ENCODE data around the gene HIGD1A.

The HIGD1A gene

GRCh38 chr3:42850263-42850662 lies 46.0 kb upstream of the HIGD1A start:
- in situ Hi-C loops (cut with HindIII; ENCODE audit: low pct_ligation_motif_present, low sequenced_read_pairs) = no loop called here
- no peak for TF ChIP-seq CTCF (IDR thresholded peaks at IDR 0.05; ENCODE audit: low read depth, low read length, missing control alignments)
- Histone ChIP-seq H3K4me3 (ENCODE audit: low read depth, low read length) (no peak overlapping the region), H3K27me3 (replicated peaks) (no peaks in the 10 kb centered on the region), H3K36me3 (replicated peaks) (no peaks in the 10 kb centered on the region), H3K27ac (no peak overlapping the region)
- DNase-seq = no peak

- DNase-seq = no peak
- Histone ChIP-seq H3K27ac (no peak overlapping the region), H3K27me3 (replicated peaks) (no peaks in the 10 kb centered on the region), H3K36me3 (replicated peaks) (no peaks in the 10 kb centered on the region), H3K4me3 (ENCODE audit: low read depth, low read length) (no peak overlapping the region)
- in situ Hi-C loops (cut with HindIII; ENCODE audit: low pct_ligation_motif_present, low sequenced_read_pairs) = no loop called here
- no peak for TF ChIP-seq CTCF (IDR thresholded peaks at IDR 0.05; ENCODE audit: low read depth, low read length, missing control alignments)
Observed at GRCh38 chr3:42849017-42849416, 44.7 kb upstream of the HIGD1A start.

- TF ChIP-seq CTCF (IDR thresholded peaks at IDR 0.05; ENCODE audit: low read depth, low read length, missing control alignments) = no peak
- no peak for DNase-seq
- Histone ChIP-seq H3K36me3 (replicated peaks) (no peaks in the 10 kb centered on the region), H3K4me3 (ENCODE audit: low read depth, low read length) (no peak overlapping the region), H3K27me3 (replicated peaks) (no peaks in the 10 kb centered on the region), H3K27ac (no peak overlapping the region)
- in situ Hi-C loops (cut with HindIII; ENCODE audit: low pct_ligation_motif_present, low sequenced_read_pairs) = no loop called here
Observed at GRCh38 chr3:42847731-42848130, 43.4 kb upstream of the HIGD1A start.

- Histone ChIP-seq H3K36me3 (replicated peaks) (no peaks in the 10 kb centered on the region), H3K27ac (no peak overlapping the region), H3K27me3 (replicated peaks) (no peaks in the 10 kb centered on the region), H3K4me3 (ENCODE audit: low read depth, low read length) (no peak overlapping the region)
- in situ Hi-C loops (cut with HindIII; ENCODE audit: low pct_ligation_motif_present, low sequenced_read_pairs) = no loop called here
- DNase-seq = no peak
- TF ChIP-seq CTCF (IDR thresholded peaks at IDR 0.05; ENCODE audit: low read depth, low read length, missing control alignments) = no peak
Observed at GRCh38 chr3:42846685-42847522, 42.6 kb upstream of the HIGD1A start.

GRCh38 chr3:42844815-42845214 lies 40.5 kb upstream of the HIGD1A start:
- in situ Hi-C loops (cut with HindIII; ENCODE audit: low pct_ligation_motif_present, low sequenced_read_pairs) = no loop called here

More at GRCh38 chr3:42844815-42845214, 40.5 kb upstream of the HIGD1A start:
- no peaks in the 10 kb centered on the region for H3K27me3 ChIP-seq (replicated peaks)
- DNase-seq = no peak
- H3K4me3 ChIP-seq (ENCODE audit: low read depth, low read length) = no peak overlapping the region
- no peak for TF ChIP-seq CTCF (IDR thresholded peaks at IDR 0.05; ENCODE audit: low read depth, low read length, missing control alignments)
- H3K36me3 ChIP-seq (replicated peaks) = no peaks in the 10 kb centered on the region
- no peak overlapping the region for H3K27ac ChIP-seq

All from brain microvascular endothelial cell (primary cell).